ENCODE data around the gene TNFRSF14.
A peak's percentile ranks its signal among the peaks of the same experiment; 100 is the strongest.

TNFRSF14 gene

GRCh38 chr1:2523891-2524609, 32.1 kb upstream of the TNFRSF14 start:
- no peak for DNase-seq

DNA sequence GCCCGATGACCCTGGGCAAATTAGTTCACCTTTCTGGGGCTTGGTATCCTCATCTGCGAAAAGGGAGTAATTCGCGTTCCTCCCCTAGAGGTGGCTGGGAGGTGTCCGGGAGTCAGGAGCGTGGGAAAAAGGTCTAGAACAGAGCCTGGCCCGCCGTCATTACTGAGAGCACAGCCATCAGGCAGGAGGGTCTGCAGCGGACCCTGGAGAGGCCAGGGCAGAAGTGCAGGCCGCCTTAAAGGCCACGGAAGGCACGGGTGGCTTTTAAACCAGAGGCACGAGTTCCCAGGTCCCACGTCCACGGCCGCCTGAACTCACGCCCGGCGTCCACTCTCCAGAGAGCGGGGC, 30.6 kb upstream of the TNFRSF14 start:
- DNase-seq = no peak

DNA sequence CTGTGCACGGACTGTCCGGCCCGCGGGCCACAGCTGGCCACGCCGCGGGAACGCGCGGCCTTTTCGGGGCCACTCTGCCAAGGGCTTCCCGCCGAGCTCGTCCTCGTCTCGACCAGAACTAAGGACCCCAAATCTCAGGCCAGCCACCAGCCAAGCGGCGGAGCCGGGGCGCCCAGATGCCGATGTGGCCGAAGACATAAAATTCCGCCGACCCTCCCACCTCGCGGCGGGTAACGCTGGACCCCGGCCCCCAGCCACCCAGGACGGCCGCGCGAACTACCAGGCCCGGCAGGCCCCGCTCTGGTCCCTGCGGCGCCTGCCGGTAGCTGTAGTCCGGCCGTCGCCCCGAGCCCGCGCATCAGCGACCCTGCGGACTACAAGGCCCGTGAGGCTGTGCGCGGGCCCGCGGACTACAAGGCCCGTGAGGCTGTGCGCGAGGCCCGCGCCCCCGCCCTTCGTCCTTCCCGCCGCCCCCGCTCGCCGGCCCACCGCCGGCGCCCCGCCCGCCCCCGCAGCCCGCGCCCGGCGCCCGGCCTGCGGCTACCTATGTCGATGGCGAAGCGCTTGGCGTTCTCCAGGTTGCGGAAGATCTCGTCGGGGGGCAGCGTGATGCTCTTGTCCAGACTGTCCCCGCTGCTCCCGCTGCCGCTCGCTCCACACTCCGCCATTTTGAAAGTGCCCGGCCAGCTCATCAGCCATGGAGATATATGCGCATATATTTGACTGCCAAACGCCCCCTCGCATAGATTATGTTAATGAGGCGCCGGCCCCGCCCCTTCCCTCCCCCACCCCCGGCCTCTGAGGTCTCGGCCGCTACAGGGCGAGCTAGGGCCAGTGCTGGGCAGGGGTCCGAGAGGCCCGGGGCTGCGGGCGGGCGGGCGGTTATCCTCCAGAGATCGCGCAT, 30.0 kb upstream of the TNFRSF14 start, which contains the start of gene PANK4:
PANK4 (minus strand) TSS at position 677 of the 904 bp plus-strand sequence; CDS start at position 668, 9 bp downstream.
- DNase-seq = peak; percentile 94

- no peak for DNase-seq
These were observed 29.2 kb upstream of the TNFRSF14 start for GRCh38 chr1:2526824-2527555.

DNA sequence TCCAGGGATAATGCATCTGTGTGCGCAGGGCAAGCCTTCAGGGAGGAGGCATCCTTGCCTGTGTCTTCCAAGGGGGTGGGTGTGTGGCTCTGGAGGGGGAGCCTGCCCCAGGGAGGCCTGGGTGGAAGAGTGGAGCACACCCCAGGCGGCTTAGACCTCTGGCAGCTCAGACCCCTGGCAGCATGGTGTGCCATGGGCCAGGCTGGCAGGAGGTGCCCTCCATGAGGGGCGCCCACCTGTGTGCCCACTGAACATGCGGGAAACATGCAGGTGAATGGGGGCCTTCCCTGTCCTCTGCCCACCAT, 28.7 kb upstream of the TNFRSF14 start:
- no peak for DNase-seq

- no peak for DNase-seq
These were observed 28.2 kb upstream of the TNFRSF14 start for GRCh38 chr1:2528016-2528415.

GRCh38 chr1:2528611-2528965, 27.6 kb upstream of the TNFRSF14 start:
- DNase-seq = no peak

GRCh38 chr1:2528966-2529783, 27.0 kb upstream of the TNFRSF14 start:
- peak; percentile 78 for DNase-seq

GRCh38 chr1:2529784-2530512, 26.2 kb upstream of the TNFRSF14 start, which contains the start of gene HES5:
HES5 (minus strand) TSS chr1:2530263; CDS start chr1:2530164, 99 bp downstream.
- peak; percentile 60 for DNase-seq

DNA sequence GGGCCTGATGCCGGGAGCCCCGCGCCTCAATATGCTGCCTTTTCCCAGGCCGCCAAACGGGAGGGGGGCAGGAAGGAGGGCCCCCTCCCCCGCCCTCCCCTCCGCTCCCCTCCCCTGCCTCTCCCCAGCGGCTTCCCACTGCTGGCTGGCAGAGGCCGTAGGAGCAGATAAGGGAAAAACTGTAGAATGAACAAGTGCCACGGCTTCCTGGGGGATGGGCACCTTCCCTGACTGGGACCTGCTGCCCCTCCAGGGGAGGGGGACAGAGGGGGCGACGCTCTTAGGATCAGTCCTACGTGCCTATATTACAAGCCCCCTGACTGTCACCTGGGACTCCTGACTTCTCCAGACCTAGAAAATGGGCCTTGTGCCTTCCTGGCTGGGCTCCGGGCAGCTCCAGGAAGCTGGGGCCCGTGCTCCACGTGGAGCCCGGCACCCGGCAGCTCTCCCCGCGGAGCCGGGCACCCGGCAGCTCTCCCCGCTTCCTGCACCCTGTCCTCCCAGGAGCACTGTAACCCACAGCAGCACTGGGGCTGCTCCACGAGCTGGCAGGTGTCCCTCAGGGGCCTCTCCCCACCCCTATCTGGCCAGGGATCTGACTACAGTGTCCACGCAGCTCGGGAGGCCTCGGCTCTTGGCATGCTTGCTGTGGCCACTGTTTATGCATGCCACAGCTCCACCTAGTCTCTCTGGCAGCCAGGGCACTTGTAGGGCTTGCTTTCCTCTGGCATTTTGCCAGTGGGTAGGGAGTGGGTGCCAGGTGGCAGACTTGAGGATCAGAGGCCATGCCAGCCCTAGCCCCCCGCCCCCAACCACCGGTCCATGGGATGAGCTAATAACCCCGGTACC, 25.4 kb upstream of the TNFRSF14 start:
- DNase-seq = peak; percentile 60

- DNase-seq = no peak
These were observed 23.5 kb upstream of the TNFRSF14 start for GRCh38 chr1:2532485-2533160.

DNA sequence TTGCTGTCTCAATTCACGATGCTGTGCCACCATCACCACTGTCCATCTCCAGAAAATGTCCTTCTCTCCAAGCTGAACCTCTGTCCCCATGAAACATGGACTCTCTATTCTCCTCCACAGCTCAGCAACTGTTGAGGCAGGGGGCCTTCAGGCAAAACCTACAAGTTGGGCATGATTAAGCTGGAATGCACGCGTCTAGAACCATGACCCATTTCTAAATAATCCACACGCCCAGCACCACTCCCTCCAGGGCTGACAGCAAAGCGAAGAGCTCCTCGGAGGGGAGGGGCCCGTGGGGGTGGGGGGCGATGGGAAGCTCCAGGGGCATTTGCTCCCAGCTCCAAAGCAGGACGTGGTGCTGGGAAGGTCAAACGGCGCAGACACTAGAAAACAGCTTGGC, 22.8 kb upstream of the TNFRSF14 start:
- DNase-seq = no peak

DNA sequence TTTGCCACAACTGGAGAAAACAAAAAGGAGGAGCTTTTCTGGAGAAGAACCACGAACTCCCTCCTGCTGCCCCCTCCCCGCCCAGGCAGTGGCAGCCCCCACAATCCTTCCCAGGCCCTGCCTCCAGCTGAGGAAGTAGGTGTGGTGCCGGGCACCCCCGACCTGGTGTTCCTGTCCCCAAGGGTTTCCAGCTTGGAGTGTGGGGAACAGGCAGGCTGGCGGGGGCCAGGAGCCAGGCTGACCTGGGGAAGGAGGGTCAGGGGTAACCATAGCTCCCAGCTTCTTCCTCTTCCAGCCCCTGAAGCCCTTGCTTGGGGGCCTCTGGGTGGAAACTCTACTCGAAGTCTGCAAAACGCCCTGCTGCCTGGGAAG, 21.9 kb upstream of the TNFRSF14 start:
- no peak for DNase-seq

GRCh38 chr1:2534687-2535441, 21.3 kb upstream of the TNFRSF14 start:
- no peak for DNase-seq

DNA sequence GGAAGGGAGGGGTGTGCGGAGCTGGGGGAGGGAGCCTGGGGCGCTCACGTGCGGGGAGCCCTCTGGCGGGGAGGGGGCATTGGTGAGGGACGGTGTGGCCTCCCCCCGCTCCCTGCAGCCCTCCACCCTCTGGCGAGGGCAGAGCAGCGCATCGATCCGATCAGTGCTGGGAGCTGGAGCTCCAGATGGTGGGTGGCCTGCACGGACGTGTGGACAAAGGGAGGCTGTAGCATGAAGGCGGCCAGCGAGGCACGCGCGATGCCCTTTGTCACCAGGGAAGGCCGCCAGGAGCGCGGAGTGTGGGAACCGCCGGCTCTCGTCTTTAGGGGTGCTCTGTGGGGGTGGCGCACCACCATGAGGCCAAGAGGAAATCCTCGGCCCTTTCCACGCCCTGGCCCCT, 20.7 kb upstream of the TNFRSF14 start:
- no peak for DNase-seq

- DNase-seq = no peak
These were observed 20.2 kb upstream of the TNFRSF14 start for GRCh38 chr1:2535981-2536380.

DNA sequence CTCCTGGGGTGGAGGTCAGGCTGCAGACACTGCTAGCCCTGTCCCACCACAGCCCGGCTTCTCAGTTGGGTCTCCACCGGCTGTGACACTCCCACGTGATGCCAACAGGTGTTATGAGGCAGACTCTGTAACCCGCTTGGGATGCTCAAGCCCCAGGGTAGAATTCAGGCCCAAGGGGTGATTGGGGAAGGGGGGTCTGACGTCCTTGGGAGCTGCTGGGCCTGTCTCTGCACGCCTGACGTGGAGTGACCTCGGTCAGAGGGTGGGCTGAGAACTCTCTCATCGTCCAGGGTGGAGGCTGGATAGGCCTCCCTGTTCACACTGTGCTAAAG, 18.4 kb upstream of the TNFRSF14 start:
- DNase-seq = no peak

- DNase-seq = no peak
These were observed 17.8 kb upstream of the TNFRSF14 start for GRCh38 chr1:2538376-2538775.

DNA sequence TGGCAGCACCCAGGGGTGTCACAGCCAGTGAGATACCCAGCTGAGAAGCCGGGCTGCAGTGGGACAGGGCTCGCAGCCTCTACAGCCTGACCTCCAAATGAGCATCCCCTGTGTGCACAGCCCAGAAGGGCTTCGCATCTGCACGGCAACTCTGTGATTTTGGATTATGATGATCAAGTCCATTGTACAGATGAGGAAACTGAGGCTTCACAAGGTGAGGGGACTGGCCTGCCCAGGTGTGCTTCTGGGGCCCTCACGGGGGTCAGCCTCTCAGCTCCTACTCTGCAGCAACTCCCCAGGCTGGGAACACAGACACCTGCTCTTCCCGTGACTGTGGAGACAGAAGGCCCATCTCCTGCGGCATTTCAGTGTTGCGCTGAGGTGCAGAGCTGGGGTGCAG, 17.3 kb upstream of the TNFRSF14 start:
- DNase-seq = no peak
